Measurements from ENCODE around the gene HIF1AN. TPM values are rescaled to one million over a fixed set of nuclear protein-coding genes. Genes with fewer than 3 reads are reported as not detected.

HIF1AN gene
- total RNA-seq = 13.0 TPM

- peak; percentile 97 for DNase-seq
Measured at GRCh38 chr10:100535715-100536353, at the start of gene HIF1AN. TSS of gene HIF1AN (plus strand) at chr10:100535943. CDS start at chr10:100535959, 16 bp downstream.

- DNase-seq = no peak
Measured at GRCh38 chr10:100487529-100487928, 48.2 kb upstream of the HIF1AN start.

- no peak for DNase-seq
Measured at GRCh38 chr10:100489396-100489795, 46.3 kb upstream of the HIF1AN start.

- no peak for DNase-seq
Measured at GRCh38 chr10:100490531-100490930, 45.2 kb upstream of the HIF1AN start.

- DNase-seq = no peak
Measured at GRCh38 chr10:100496567-100496966, 39.2 kb upstream of the HIF1AN start.

GRCh38 chr10:100498059-100498458, 37.7 kb upstream of the HIF1AN start:
- DNase-seq = no peak

- no peak for DNase-seq
Measured at GRCh38 chr10:100501423-100501822, 34.3 kb upstream of the HIF1AN start.

GRCh38 chr10:100502926-100503494, 32.7 kb upstream of the HIF1AN start:
- peak; percentile 22 for DNase-seq

- DNase-seq = no peak
Measured at GRCh38 chr10:100504096-100504495, 31.6 kb upstream of the HIF1AN start.

GRCh38 chr10:100505164-100505563, 30.6 kb upstream of the HIF1AN start:
- no peak for DNase-seq

- no peak for DNase-seq
Measured at GRCh38 chr10:100506596-100507356, 29.0 kb upstream of the HIF1AN start.

- DNase-seq = no peak
Measured at GRCh38 chr10:100507357-100507732, 28.4 kb upstream of the HIF1AN start.

GRCh38 chr10:100508266-100508665, 27.5 kb upstream of the HIF1AN start:
- DNase-seq = no peak

- peak; percentile 15 for DNase-seq
Measured at GRCh38 chr10:100508691-100509150, 27.0 kb upstream of the HIF1AN start.

- no peak for DNase-seq
Measured at GRCh38 chr10:100509241-100509840, 26.4 kb upstream of the HIF1AN start.

- DNase-seq = no peak
Measured at GRCh38 chr10:100510533-100511308, 25.0 kb upstream of the HIF1AN start.

GRCh38 chr10:100515612-100516011, 20.1 kb upstream of the HIF1AN start:
- DNase-seq = no peak

GRCh38 chr10:100516847-100517246, 18.9 kb upstream of the HIF1AN start:
- no peak for DNase-seq

- peak; percentile 22 for DNase-seq
Measured at GRCh38 chr10:100518761-100519241, 16.9 kb upstream of the HIF1AN start.

GRCh38 chr10:100519311-100520051, 16.3 kb upstream of the HIF1AN start, which contains the start of gene SEC31B:
TSS of gene SEC31B (minus strand) at chr10:100519861. CDS start at chr10:100516952, 2,909 bp downstream.
- DNase-seq = no peak

GRCh38 chr10:100520811-100521210, 14.9 kb upstream of the HIF1AN start:
- no peak for DNase-seq
